Naive thymus-derived CD4-positive, alpha-beta T cell (primary cell): Measurements from ENCODE around the gene CHMP4B. TPM values are rescaled to one million over a fixed set of nuclear protein-coding genes. Genes with fewer than 3 reads are reported as not detected.

Experiments
- ATAC-seq: fragments of 150-1000 bp; cut with Tn5 transposase; 2 replicates; pipeline ENCODE4 v1.10.0; 2021; ENCODE audit warnings: mild to moderate bottlenecking, moderate library complexity
- CTCF ChIA-PET: fragments of 350-600 bp; sonication (Branson Sonifier 250); formaldehyde crosslinking; loops from one replicate; lab custom pipeline; 2021; ENCODE audit warnings: antibody characterized with exemption; lab: Charles Lee
- POLR2A ChIA-PET: fragments of 350-600 bp; sonication (Branson Sonifier 250); formaldehyde crosslinking; loops from one replicate; lab custom pipeline; 2021; ENCODE audit warnings: antibody characterized with exemption, inconsistent platforms; lab: Charles Lee
- DNase-seq, 9 donors: peaks; one replicate each; pipeline versions ENCODE4 v3.0.0 to v3.0.0-alpha.2; 2020 to 2022; ENCODE audit warnings: mixed read lengths in 1 of 9
- H3K27ac ChIP-seq: one replicate; pipeline ENCODE4 v1.7.0; 2013; ENCODE audit warnings: mild to moderate bottlenecking, low read depth, low read length, moderate library complexity
- H3K27me3 ChIP-seq, 2 donors: one replicate each; pipeline ENCODE4 v1.7.0; 2013; ENCODE audit warnings: low read length in 2 of 2, mild to moderate bottlenecking in 2 of 2, moderate library complexity in 2 of 2; ENCODE audit not compliant: control insufficient read depth in 2 of 2, insufficient read depth in 2 of 2
- H3K36me3 ChIP-seq, 3 experiments: 1 replicate in 2 of 3; 2 replicates in 1 of 3; pipeline ENCODE4 v1.7.0; 2013; ENCODE audit warnings: low read length in 3 of 3, mild to moderate bottlenecking in 3 of 3, moderate library complexity in 1 of 3; ENCODE audit not compliant: insufficient read depth in 3 of 3, control insufficient read depth in 2 of 3
- H3K4me1 ChIP-seq, 2 donors: one replicate each; pipeline ENCODE4 v1.7.0; 2013; ENCODE audit warnings: low read length in 2 of 2, mild to moderate bottlenecking in 2 of 2, moderate library complexity in 1 of 2; ENCODE audit not compliant: control insufficient read depth in 2 of 2, insufficient read depth in 2 of 2
- H3K4me3 ChIP-seq: 2 replicates; pipeline ENCODE4 v1.7.0; 2013; ENCODE audit warnings: mild to moderate bottlenecking, low read length
- H3K9me3 ChIP-seq, 3 experiments: 1 replicate in 2 of 3; 2 replicates in 1 of 3; pipeline ENCODE4 v1.7.0; 2013; ENCODE audit warnings: low read length in 3 of 3; ENCODE audit not compliant: control insufficient read depth in 2 of 3
- H3K27ac Mint-ChIP-seq, 9 donors: one replicate each; pipeline ENCODE4 v1.8.0; 2020 to 2022; ENCODE audit warnings: mixed read lengths in 9 of 9, mild to moderate bottlenecking in 8 of 9, moderate library complexity in 5 of 9, inconsistent platforms in 2 of 9
- H3K27me3 Mint-ChIP-seq, 5 donors: one replicate each; pipeline ENCODE4 v1.8.0; 2021 to 2022; ENCODE audit warnings: mixed read lengths in 5 of 5, mild to moderate bottlenecking in 1 of 5
- H3K36me3 Mint-ChIP-seq, 5 donors: one replicate each; pipeline ENCODE4 v1.8.0; 2020 to 2022; ENCODE audit warnings: mixed read lengths in 5 of 5, mild to moderate bottlenecking in 3 of 5, inconsistent platforms in 1 of 5
- H3K4me1 Mint-ChIP-seq, 7 donors: one replicate each; pipeline ENCODE4 v1.8.0; 2020 to 2022; ENCODE audit warnings: mixed read lengths in 7 of 7, mild to moderate bottlenecking in 3 of 7, inconsistent platforms in 1 of 7
- H3K4me3 Mint-ChIP-seq, 10 donors: one replicate each; pipeline ENCODE4 v1.8.0; 2020 to 2022; ENCODE audit warnings: mild to moderate bottlenecking in 10 of 10, mixed read lengths in 10 of 10, moderate library complexity in 6 of 10, inconsistent platforms in 2 of 10
- H3K9me3 Mint-ChIP-seq, 11 donors: one replicate each; pipeline ENCODE4 v1.8.0; 2020 to 2022; ENCODE audit warnings: mixed read lengths in 11 of 11, mild to moderate bottlenecking in 4 of 11, inconsistent platforms in 1 of 11, moderate library complexity in 1 of 11
- intact Hi-C, 2 donors: fragments of 100-400 bp; cut with micrococcal nuclease; formaldehyde crosslinking; loops; one replicate each; pipeline ENCODE4 v1.15.1; 2023
- polyA plus RNA-seq, 2 donors: library from polyadenylated mRNA; unstranded; fragments of 300-500 nt; fragmentation: Illumina TruSeq; gene quantifications; one replicate each; pipeline ENCODE4 v1.2.3, GENCODE V29; 2021
- total RNA-seq, 6 experiments: library from RNA in 5 of 6; stranded (reverse) in 5 of 6; gene quantifications; 1 replicate in 5 of 6; 2 replicates in 1 of 6; pipeline ENCODE4 v1.2.3 and lab custom pipeline; 2021 to 2026

Gene CHMP4B
- total and polyA plus RNA-seq, 7 experiments from 2014 or later, result 4.9 to 80.8 (median 54.1) TPM

GRCh38 chr20:33828326-33828844, 17.2 kb downstream of the CHMP4B start:
- peaks cover 0 to 18% (median 0%) of the 10 kb centered on the region in 3 experiments for H3K36me3 ChIP-seq
- peaks cover 3 to 24% (median 15%) of the 10 kb centered on the region in 5 donors for H3K36me3 Mint-ChIP-seq
- H3K27me3 ChIP-seq, result no peaks in the 10 kb centered on the region
- no peak overlapping the region for H3K27ac ChIP-seq
- ChIA-PET POLR2A (no interaction called here), CTCF (no interaction called here)
- H3K4me1 ChIP-seq, result peaks cover 10 to 34% of the 10 kb centered on the region in 2 donors
- no peaks in the 10 kb centered on the region for H3K9me3 Mint-ChIP-seq
- peak overlapping the region in 7 of 9 donors; percentile 13 to 74 (median 51) for H3K27ac Mint-ChIP-seq
- ATAC-seq, result no peak
- H3K4me3 Mint-ChIP-seq, result no peak overlapping the region
- H3K4me1 Mint-ChIP-seq, result peaks cover 45 to 90% (median 79%) of the 10 kb centered on the region in 7 donors
- H3K4me3 ChIP-seq, result no peak overlapping the region
- H3K27me3 Mint-ChIP-seq, result no peaks in the 10 kb centered on the region
- no peak for DNase-seq
- H3K9me3 ChIP-seq, result no peaks in the 10 kb centered on the region
- intact Hi-C loops, result no loop called here

- CTCF ChIA-PET, result no interaction called here
- no peaks in the 10 kb centered on the region for H3K27me3 ChIP-seq
- H3K9me3 ChIP-seq, result no peaks in the 10 kb centered on the region
- no peak overlapping the region for H3K27ac ChIP-seq
- intact Hi-C loops, result no loop called here
- Mint-ChIP-seq H3K36me3 (peaks cover 7 to 29% (median 17%) of the 10 kb centered on the region in 5 donors), H3K9me3 (no peaks in the 10 kb centered on the region), H3K27ac (peak overlapping the region in 3 of 9 donors; percentile 7 to 49 (median 13)), H3K4me1 (peaks cover 47 to 92% (median 83%) of the 10 kb centered on the region in 7 donors), H3K4me3 (no peak overlapping the region), H3K27me3 (no peaks in the 10 kb centered on the region)
- peaks cover 3 to 32% of the 10 kb centered on the region in 2 donors for H3K4me1 ChIP-seq
- H3K36me3 ChIP-seq, result peaks cover 0 to 22% (median 0%) of the 10 kb centered on the region in 3 experiments
- ATAC-seq (no peak), DNase-seq (no peak)
- POLR2A ChIA-PET, result no interaction called here
- no peak overlapping the region for H3K4me3 ChIP-seq
Observed at GRCh38 chr20:33828967-33829560, 17.9 kb downstream of the CHMP4B start.

GRCh38 chr20:33829636-33830035, 18.5 kb downstream of the CHMP4B start:
- Histone ChIP-seq H3K4me1 (peaks cover 0 to 31% of the 10 kb centered on the region in 2 donors), H3K27ac (no peak overlapping the region), H3K36me3 (peaks cover 0 to 22% (median 0%) of the 10 kb centered on the region in 3 experiments), H3K9me3 (no peaks in the 10 kb centered on the region), H3K4me3 (no peak overlapping the region), H3K27me3 (no peaks in the 10 kb centered on the region)
- no peak for DNase-seq
- Mint-ChIP-seq H3K9me3 (no peaks in the 10 kb centered on the region), H3K36me3 (peaks cover 7 to 28% (median 16%) of the 10 kb centered on the region in 5 donors), H3K27me3 (no peaks in the 10 kb centered on the region), H3K27ac (peak overlapping the region in 6 of 9 donors; percentile 0 to 78 (median 38)), H3K4me1 (peaks cover 42 to 89% (median 80%) of the 10 kb centered on the region in 7 donors), H3K4me3 (no peak overlapping the region)
- ATAC-seq, result peak; percentile 22
- ChIA-PET CTCF (no interaction called here), POLR2A (no interaction called here)
- intact Hi-C loops, result no loop called here

GRCh38 chr20:33830371-33830770, 19.2 kb downstream of the CHMP4B start:
- H3K27ac Mint-ChIP-seq, result peak overlapping the region in 2 of 9 donors; percentile 42 to 51
- no peak overlapping the region for H3K27ac ChIP-seq
- H3K4me1 ChIP-seq, result peaks cover 2 to 27% of the 10 kb centered on the region in 2 donors
- no peaks in the 10 kb centered on the region for H3K9me3 Mint-ChIP-seq
- CTCF ChIA-PET, result interaction anchor here (0.6 kb wide), 1 partner anchor 85 kb away, joined by 5 read pairs; no protein-coding TSS in a partner anchor
- no peaks in the 10 kb centered on the region for H3K9me3 ChIP-seq
- ATAC-seq (no peak), DNase-seq (no peak)
- peaks cover 7 to 34% (median 23%) of the 10 kb centered on the region in 5 donors for H3K36me3 Mint-ChIP-seq
- H3K4me3 Mint-ChIP-seq, result no peak overlapping the region
- peaks cover 0 to 22% (median 0%) of the 10 kb centered on the region in 3 experiments for H3K36me3 ChIP-seq
- no peak overlapping the region for H3K4me3 ChIP-seq
- H3K27me3 ChIP-seq, result no peaks in the 10 kb centered on the region
- no peaks in the 10 kb centered on the region for H3K27me3 Mint-ChIP-seq
- POLR2A ChIA-PET, result no interaction called here
- intact Hi-C loops, result no loop called here
- peaks cover 39 to 87% (median 77%) of the 10 kb centered on the region in 7 donors for H3K4me1 Mint-ChIP-seq

GRCh38 chr20:33832103-33832804, 21.1 kb downstream of the CHMP4B start:
- Mint-ChIP-seq H3K27ac (no peak overlapping the region), H3K4me3 (no peak overlapping the region), H3K9me3 (no peaks in the 10 kb centered on the region), H3K4me1 (peaks cover 41 to 87% (median 77%) of the 10 kb centered on the region in 7 donors), H3K36me3 (peaks cover 7 to 42% (median 25%) of the 10 kb centered on the region in 5 donors), H3K27me3 (no peaks in the 10 kb centered on the region)
- Histone ChIP-seq H3K4me1 (peaks cover 7 to 20% of the 10 kb centered on the region in 2 donors), H3K27me3 (no peaks in the 10 kb centered on the region), H3K36me3 (peaks cover 0 to 22% (median 0%) of the 10 kb centered on the region in 3 experiments), H3K4me3 (no peak overlapping the region), H3K27ac (no peak overlapping the region), H3K9me3 (no peaks in the 10 kb centered on the region)
- POLR2A ChIA-PET, result interaction anchor here (0.7 to 1.0 kb wide), 2 partner anchors 16 to 21 kb away, joined by 3 to 4 read pairs; no protein-coding TSS in a partner anchor
- intact Hi-C loops, result no loop called here
- DNase-seq (no peak), ATAC-seq (no peak)
- CTCF ChIA-PET, result interaction anchor here (0.6 kb wide), 1 partner anchor 19 kb away, joined by 3 read pairs; no protein-coding TSS in a partner anchor

GRCh38 chr20:33833333-33833732, 22.2 kb downstream of the CHMP4B start:
- DNase-seq (no peak), ATAC-seq (no peak)
- H3K9me3 ChIP-seq, result no peaks in the 10 kb centered on the region
- H3K4me1 ChIP-seq, result peaks cover 8 to 18% of the 10 kb centered on the region in 2 donors
- Mint-ChIP-seq H3K4me1 (peaks cover 44 to 87% (median 77%) of the 10 kb centered on the region in 7 donors), H3K4me3 (peak overlapping the region in 1 of 10 donors; percentile 16), H3K36me3 (peaks cover 7 to 42% (median 25%) of the 10 kb centered on the region in 5 donors), H3K27me3 (no peaks in the 10 kb centered on the region), H3K9me3 (no peaks in the 10 kb centered on the region), H3K27ac (peak overlapping the region in 4 of 9 donors; percentile 15 to 72 (median 44))
- POLR2A ChIA-PET, result interaction anchor here (1.0 kb wide), 1 partner anchor 17 kb away, joined by 4 read pairs; no protein-coding TSS in a partner anchor
- CTCF ChIA-PET, result no interaction called here
- H3K36me3 ChIP-seq, result peaks cover 0 to 22% (median 0%) of the 10 kb centered on the region in 3 experiments
- no peak overlapping the region for H3K4me3 ChIP-seq
- intact Hi-C loops, result no loop called here
- no peaks in the 10 kb centered on the region for H3K27me3 ChIP-seq
- H3K27ac ChIP-seq, result no peak overlapping the region
